Osteocyte (in vitro differentiated cells): ENCODE data around the gene GOPC. TPM values are rescaled to one million over a fixed set of nuclear protein-coding genes. Genes with fewer than 3 reads are reported as not detected.

ENCODE experiments used
- DNase-seq: peaks from one replicate; pipeline ENCODE4 v3.0.0; 2021; ENCODE audit warnings: mixed read lengths; ENCODE audit not compliant: unreplicated experiment; ENCODE audit errors: extremely low spot score
- H3K27ac Mint-ChIP-seq: one replicate; pipeline ENCODE4 v1.8.0; 2021; ENCODE audit warnings: mild to moderate bottlenecking, mixed read lengths; ENCODE audit not compliant: unreplicated experiment
- H3K27me3 Mint-ChIP-seq: one replicate; pipeline ENCODE4 v1.8.0; 2021; ENCODE audit warnings: mixed read lengths; ENCODE audit not compliant: unreplicated experiment
- H3K36me3 Mint-ChIP-seq: one replicate; pipeline ENCODE4 v1.8.0; 2021; ENCODE audit warnings: mixed read lengths; ENCODE audit not compliant: unreplicated experiment
- H3K4me1 Mint-ChIP-seq: one replicate; pipeline ENCODE4 v1.8.0; 2021; ENCODE audit warnings: mixed read lengths; ENCODE audit not compliant: unreplicated experiment
- H3K4me3 Mint-ChIP-seq: one replicate; pipeline ENCODE4 v1.8.0; 2021; ENCODE audit warnings: mild to moderate bottlenecking, moderate library complexity, mixed read lengths; ENCODE audit not compliant: unreplicated experiment
- H3K9me3 Mint-ChIP-seq: one replicate; pipeline ENCODE4 v1.8.0; 2021; ENCODE audit warnings: mixed read lengths; ENCODE audit not compliant: unreplicated experiment
- total RNA-seq: library from RNA; stranded (reverse); gene quantifications from 2 replicates; pipeline ENCODE4 v1.2.1, GENCODE V29; 2021
- TF ChIP-seq, protein P1 (sequence below): fragments of 200-600 bp; sonication (generic); IDR thresholded peaks from 2 replicates; pipeline ENCODE4 v1.5.0; 2021; ENCODE audit warnings: antibody characterized with exemption, mild to moderate bottlenecking, moderate library complexity

Gene GOPC
- total RNA-seq, 1 donor from 2014 or later, result 27.6 TPM

DNA sequence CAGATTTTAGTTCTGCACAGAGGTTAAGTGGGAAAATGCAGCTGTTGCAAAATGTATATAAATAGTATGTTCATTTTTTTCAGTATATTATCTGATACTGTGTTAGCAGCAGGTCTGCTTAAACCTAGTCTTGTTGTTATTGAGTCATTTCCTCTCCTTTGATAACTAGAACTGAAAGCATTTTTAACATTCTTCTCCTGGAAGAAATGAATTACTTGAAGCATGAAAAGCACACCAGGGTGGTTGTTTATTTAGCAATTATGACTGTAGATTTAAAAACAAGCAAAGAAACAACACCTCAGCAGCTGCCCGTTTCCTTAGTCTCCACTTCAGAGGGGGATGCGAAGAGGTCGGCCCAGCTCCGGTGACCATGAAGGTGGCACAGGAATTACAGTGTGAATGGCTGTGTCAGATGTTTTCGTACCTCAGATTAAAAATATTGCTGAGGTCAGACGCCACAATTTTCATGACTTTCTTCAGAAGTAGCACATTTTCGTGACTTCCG, 53.5 kb downstream of the GOPC start:
- TF ChIP-seq, protein P1, sequence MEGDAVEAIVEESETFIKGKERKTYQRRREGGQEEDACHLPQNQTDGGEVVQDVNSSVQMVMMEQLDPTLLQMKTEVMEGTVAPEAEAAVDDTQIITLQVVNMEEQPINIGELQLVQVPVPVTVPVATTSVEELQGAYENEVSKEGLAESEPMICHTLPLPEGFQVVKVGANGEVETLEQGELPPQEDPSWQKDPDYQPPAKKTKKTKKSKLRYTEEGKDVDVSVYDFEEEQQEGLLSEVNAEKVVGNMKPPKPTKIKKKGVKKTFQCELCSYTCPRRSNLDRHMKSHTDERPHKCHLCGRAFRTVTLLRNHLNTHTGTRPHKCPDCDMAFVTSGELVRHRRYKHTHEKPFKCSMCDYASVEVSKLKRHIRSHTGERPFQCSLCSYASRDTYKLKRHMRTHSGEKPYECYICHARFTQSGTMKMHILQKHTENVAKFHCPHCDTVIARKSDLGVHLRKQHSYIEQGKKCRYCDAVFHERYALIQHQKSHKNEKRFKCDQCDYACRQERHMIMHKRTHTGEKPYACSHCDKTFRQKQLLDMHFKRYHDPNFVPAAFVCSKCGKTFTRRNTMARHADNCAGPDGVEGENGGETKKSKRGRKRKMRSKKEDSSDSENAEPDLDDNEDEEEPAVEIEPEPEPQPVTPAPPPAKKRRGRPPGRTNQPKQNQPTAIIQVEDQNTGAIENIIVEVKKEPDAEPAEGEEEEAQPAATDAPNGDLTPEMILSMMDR, result no peak
- DNase-seq, result no peak
- no peak overlapping the region for H3K4me3 Mint-ChIP-seq
- H3K27me3 Mint-ChIP-seq, result no peaks in the 10 kb centered on the region
- peaks cover 25% of the 10 kb centered on the region for H3K4me1 Mint-ChIP-seq
- H3K27ac Mint-ChIP-seq, result peak overlapping the region; percentile 37
- no peaks in the 10 kb centered on the region for H3K9me3 Mint-ChIP-seq
- peaks cover 17% of the 10 kb centered on the region for H3K36me3 Mint-ChIP-seq

DNA sequence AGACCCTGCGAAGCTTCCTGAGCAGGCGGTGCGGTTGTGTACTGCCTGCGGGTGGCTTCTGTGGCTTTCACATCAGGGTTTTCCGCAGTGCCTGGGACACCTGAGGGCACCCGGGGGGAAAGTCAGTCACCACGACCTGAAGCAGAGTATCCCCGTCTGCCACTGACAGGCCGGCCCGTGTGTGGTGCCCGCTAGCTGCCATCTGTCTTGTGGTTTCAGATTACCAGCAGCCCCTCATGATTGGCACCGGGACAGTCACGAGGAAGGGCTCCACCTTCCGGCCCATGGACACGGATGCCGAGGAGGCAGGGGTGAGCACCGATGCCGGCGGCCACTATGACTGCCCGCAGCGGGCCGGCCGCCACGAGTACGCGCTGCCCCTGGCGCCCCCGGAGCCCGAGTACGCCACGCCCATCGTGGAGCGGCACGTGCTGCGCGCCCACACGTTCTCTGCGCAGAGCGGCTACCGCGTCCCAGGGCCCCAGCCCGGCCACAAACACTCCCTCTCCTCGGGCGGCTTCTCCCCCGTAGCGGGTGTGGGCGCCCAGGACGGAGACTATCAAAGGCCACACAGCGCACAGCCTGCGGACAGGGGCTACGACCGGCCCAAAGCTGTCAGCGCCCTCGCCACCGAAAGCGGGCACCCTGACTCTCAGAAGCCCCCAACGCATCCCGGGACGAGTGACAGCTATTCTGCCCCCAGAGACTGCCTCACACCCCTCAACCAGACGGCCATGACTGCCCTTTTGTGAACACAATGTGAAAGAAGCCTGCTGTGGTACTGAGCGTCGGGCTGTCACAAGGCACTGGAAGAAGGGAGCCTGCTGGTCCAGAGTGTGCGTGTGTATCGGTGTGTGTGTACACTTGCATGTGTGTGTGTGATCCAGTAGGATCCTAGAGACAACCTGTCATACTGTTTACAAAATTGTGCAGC, 54.4 kb downstream of the GOPC start:
- H3K27ac Mint-ChIP-seq, result peak overlapping the region; percentile 39
- H3K9me3 Mint-ChIP-seq, result no peaks in the 10 kb centered on the region
- peaks cover 20% of the 10 kb centered on the region for H3K36me3 Mint-ChIP-seq
- peaks cover 25% of the 10 kb centered on the region for H3K4me1 Mint-ChIP-seq
- no peak overlapping the region for H3K4me3 Mint-ChIP-seq
- no peaks in the 10 kb centered on the region for H3K27me3 Mint-ChIP-seq
- DNase-seq, result no peak
- TF ChIP-seq, protein P1, result no peak

DNA sequence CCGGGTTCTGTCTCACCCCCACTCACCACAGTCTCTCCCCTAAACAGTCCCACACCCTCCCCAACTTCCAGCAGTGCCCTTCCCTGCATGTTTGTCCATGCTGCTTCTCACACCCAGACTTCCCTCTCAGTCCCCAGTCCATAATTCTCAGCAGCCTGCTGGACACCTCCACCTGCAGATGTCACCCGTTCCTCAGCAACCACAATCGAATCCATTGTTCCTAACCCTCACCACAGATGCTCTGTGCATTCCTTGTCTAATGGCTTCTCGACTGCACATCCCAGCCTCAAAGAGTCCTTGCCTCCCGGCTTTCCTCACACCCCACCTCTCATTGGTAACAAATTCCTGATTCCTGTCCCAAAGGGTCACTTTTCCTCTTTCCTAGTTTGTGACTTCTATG, 55.6 kb downstream of the GOPC start:
- Mint-ChIP-seq H3K4me1 (peaks cover 25% of the 10 kb centered on the region), H3K27ac (no peak overlapping the region), H3K4me3 (no peak overlapping the region), H3K9me3 (no peaks in the 10 kb centered on the region), H3K36me3 (peaks cover 25% of the 10 kb centered on the region), H3K27me3 (no peaks in the 10 kb centered on the region)
- TF ChIP-seq, protein P1, result no peak
- DNase-seq, result no peak

DNA sequence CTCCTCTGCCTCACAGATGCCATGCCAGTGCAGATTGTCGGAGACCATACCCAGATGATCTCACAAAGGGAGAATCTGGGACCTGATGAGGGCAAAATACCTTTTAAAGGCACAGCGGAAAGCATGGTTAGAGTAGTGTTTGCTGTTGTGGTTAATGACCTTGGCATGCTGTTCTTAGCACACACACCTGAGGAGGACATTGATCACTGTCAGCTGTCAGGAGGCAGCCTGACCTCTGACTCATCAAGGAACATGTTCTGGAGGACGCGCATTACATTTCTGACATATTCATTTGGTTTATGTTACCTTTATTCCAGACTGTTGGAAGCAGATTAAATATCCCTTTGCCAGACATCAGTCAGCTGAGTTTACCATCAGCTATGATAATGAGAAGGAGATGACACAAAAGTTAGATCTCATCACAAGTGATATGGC, 57.1 kb downstream of the GOPC start:
- Mint-ChIP-seq H3K27ac (no peak overlapping the region), H3K36me3 (peaks cover 31% of the 10 kb centered on the region), H3K9me3 (no peaks in the 10 kb centered on the region), H3K27me3 (no peaks in the 10 kb centered on the region), H3K4me3 (no peak overlapping the region), H3K4me1 (peaks cover 20% of the 10 kb centered on the region)
- TF ChIP-seq, protein P1, result no peak
- no peak for DNase-seq

DNA sequence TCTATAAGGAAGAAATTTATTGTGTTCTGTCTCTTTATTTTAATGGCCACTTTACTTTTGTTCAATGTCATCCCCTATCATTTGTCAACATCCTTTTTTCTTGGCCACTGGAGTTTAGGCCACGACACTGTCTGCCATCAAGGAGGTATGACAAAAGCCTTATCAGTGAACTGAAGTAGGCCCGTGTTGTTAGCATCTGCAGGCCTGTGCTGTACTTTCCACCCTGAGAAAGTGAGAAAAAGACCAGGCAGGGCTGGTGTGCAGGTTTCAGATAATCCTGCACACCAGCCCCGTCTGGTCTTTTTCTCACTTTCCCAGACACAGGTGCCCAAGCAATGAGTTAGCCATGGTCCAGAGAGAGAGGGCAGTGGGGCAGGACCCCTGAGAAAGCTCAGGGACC, 57.6 kb downstream of the GOPC start:
- no peak overlapping the region for H3K4me3 Mint-ChIP-seq
- no peak for DNase-seq
- peaks cover 16% of the 10 kb centered on the region for H3K4me1 Mint-ChIP-seq
- peaks cover 33% of the 10 kb centered on the region for H3K36me3 Mint-ChIP-seq
- H3K27ac Mint-ChIP-seq, result no peak overlapping the region
- TF ChIP-seq, protein P1, result no peak
- H3K9me3 Mint-ChIP-seq, result no peaks in the 10 kb centered on the region
- no peaks in the 10 kb centered on the region for H3K27me3 Mint-ChIP-seq
